ENCODE data around the gene VSTM1.
"Not testable (repeated sequence)": the region's sequence is repeated elsewhere in the genome, so short reads cannot be mapped to it uniquely, and the experiment has no call there.

VSTM1 gene

DNA sequence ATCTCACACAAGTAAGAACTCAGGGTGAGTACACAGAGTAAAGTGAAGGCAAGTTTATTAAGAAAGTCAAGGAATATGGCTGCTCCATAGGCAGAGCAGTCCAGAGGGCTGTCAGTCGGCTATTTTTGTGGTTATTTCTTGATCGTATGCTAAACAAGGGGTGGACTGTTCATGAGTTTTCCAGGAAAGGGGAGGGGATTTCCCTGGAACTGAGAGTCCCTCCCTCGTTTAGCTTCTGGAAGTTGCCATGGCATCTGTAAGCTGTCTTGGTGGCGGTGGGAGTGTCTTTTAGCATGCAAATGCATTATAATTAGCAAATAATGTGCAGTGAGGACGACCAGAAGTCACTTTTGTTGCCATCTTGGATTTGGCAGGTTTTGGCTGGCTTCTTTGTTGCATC, 5.8 kb upstream of the VSTM1 start:
- no peak for DNase-seq

DNA sequence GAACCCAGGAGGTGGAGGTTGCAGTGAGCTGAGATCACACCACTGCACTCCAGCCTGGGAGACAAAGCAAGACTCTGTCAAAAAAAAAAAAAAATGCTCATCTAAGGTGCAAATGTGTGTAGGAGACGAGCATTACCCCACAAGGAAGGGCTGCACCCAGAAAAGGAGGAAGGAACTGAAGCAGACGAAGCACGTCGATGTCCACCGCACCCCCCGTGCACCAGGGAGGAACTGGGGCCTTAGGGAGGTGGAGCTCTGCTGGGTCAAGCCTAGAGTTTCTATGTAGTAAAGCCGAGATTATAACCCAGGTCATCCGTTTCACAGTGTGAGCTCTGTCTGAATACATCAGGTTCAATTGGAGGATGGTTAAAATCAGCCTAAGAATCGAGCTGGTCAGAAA, 1.1 kb downstream of the VSTM1 start:
- no peak for DNase-seq

DNA sequence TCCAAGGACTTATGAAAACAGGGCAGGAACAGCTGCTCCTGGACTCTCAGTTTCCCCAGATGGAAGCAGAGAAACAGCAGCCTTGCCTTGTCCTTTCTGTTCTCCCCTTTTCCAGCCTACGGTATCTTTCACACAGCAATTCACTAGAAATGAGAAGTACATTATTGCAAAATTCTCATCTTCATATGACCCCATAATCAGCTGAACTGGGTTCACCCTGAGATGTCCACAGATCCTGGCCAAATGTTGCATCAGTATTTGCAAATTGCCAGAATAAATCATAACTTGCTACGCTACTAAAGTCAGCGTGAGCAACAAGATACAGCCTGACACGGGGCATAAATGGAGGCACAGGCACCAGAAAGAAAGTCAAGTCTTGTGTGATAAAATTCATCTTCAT, 16.1 kb downstream of the VSTM1 start:
- DNase-seq: no peak

GRCh38 chr19:54045771-54046170, 17.9 kb downstream of the VSTM1 start:
- no peak for DNase-seq

DNA sequence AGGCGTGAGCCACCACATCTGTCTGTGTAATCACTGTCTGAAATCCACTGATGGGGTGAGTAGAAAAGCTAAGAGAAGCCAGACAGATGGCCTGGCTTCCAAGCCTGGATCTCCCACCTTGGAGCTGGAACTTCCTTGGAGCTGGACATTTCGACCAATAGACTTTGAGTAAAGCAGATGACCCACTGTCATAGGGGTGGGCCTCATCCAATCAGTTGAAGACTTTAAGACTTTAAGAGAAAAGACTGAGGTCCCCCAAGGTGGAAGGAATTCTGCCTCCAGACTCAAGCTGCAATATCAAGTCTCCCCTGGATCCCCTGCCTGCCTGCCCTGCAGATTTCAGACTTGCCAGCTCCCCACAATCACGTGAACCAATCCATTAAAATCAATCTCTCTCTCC, 20.7 kb downstream of the VSTM1 start:
- no peak for DNase-seq

GRCh38 chr19:54041969-54042606, 21.6 kb downstream of the VSTM1 start:
- DNase-seq: no peak

DNA sequence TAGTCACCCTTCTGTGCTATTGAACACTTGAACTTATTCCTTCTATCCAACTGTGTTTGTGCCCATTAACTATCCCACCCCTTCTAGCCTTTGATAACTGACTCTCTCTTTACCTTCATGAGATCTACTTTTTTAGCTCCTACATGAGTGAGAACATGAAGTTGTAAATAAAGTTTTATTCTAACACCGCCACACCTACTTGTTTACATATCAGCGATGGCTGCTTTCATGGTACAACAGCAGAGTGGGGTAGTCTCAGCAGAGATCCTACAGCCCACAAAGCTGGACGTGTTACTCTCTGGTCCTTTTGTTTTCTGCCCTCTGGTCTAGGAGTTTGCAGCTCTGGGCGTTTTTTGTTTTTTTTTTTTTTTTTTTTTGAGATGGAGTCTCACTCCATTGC, 23.7 kb downstream of the VSTM1 start:
- DNase-seq: no peak

DNA sequence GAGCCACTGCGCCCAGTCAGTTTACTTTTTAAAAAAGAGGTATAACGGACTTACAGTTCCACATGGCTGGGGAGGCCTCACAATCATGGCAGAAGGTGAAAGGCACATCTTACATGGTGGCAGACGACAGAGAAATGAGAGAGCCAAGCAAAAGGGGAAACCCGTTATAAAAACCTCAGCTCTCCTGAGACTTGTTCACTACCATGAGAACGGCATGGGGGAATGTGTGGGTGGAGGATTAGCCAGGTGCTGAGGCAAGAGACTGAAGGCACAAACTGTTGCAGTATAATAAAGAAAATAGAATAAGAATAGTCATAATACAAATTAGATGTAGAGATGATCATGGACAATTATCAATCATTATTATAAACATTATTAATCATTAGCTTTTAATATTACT, 27.2 kb downstream of the VSTM1 start:
- DNase-seq: not testable (repeated sequence)

- DNase-seq: no peak
These were observed 28.2 kb downstream of the VSTM1 start for GRCh38 chr19:54035215-54036178.

GRCh38 chr19:54030895-54031586, 32.7 kb downstream of the VSTM1 start:
- DNase-seq: no peak

- peak; percentile 57 to 74 for DNase-seq
These were observed 33.7 kb downstream of the VSTM1 start for GRCh38 chr19:54029930-54030490.

GRCh38 chr19:54029301-54029700, 34.4 kb downstream of the VSTM1 start:
- no peak for DNase-seq

- DNase-seq: no peak
These were observed 37.0 kb downstream of the VSTM1 start for GRCh38 chr19:54026656-54027055.

DNA sequence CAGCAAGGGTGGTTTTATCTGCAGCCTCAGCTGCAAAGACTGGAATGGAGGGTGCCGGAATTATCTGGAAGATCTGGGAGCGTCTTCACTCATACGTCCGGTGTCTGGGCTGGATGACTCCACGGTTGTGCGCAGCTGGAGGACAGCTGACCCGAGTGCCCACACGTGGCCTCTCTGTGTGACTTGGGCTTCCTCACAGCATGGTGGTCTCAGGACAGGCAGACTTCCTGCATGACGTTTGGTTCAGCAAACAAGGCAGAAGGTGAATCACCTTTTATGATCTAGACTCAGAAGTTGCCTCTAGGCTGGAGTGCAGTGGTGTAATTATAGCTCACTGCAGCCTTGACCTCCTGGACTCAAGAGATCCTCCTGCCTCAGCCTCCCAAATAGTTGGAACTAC, 39.0 kb downstream of the VSTM1 start:
- no peak for DNase-seq

- DNase-seq: no peak
These were observed 40.5 kb downstream of the VSTM1 start for GRCh38 chr19:54023191-54023590.

- no peak for DNase-seq
These were observed 41.8 kb downstream of the VSTM1 start for GRCh38 chr19:54021932-54022331.

GRCh38 chr19:54021363-54021762, 42.3 kb downstream of the VSTM1 start:
- no peak for DNase-seq

GRCh38 chr19:54017261-54017660, 46.4 kb downstream of the VSTM1 start:
- no peak for DNase-seq

DNA sequence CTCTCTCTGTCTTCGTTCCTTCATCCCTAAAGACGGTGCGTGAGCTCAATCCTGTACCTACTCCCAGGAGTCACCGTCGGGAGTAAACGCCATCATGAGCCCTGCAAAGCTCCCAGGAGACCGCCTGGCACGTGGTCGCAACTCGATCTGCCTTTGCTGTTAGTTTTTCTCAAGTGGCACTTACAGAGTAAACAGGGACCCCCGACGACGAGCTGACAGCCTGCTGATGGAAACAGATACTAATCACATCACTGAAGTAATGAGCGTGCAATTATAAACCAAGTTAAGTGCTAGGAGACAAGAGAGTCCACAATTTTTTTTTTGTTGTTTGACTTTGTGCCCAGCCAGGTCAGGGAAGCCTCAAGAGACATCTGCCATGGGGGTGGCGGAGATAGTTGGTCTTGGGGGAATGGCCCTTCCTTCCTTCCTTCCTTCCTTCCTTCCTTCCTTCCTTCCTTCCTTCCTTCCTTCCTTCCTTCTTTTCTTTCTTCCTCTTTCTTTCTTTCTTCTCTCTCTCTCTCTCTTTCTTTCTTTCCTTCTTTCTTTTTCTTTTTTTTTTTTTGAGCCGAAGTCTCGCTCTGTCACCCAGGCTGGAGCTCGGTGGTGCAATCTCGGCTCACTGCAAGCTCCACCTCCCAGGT, 48.7 kb downstream of the VSTM1 start:
- peak in 1 of 2 experiments; percentile 3 for DNase-seq

DNA sequence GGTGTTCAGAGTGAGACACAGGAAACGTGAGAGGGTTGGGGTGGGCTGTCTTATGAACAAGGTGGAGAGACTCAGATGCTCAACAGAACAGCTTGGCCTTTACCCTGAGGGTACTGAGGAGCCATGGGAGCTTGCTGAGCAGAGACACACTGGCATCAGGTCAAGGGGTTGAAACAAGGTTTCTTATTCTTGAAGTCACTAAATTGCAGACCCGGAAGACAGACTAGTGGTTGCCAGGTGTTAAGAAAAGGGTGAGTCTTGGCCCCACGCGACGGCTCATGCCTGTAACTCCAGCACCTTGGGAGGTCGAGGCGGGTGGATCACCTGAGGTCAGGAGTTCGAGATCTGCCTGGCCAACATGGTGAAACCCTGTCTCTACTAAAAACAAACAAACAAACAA, 49.8 kb downstream of the VSTM1 start:
- DNase-seq: no peak

GRCh38 chr19:54011507-54012211, 52.0 kb downstream of the VSTM1 start:
- DNase-seq: no peak

DNA sequence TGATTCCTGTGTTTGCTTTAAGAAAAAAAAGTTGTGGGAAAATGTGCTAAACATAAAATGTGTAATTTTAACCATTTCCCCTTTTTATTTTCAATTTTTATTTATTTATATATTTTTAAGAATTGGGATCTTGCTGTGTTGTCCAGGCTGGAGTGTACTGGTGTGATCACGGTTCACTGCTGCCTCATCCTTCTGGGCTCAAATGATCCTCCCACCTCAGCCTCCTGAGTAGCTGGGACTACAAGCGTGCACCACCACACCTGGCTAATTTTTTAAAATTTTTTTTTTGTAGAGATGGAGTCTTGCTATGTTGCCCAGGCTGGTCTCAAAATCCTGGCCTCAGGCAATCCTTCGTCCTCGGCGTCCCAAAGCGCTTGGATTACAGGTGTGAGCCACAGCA, 53.2 kb downstream of the VSTM1 start:
- DNase-seq: no peak

Data from NCI-H1930 (cell line).